NB4 (cell line): ENCODE results near the gene CCHCR1.

Experiments used
- CTCF ChIP-seq: IDR thresholded peaks from one replicate; pipeline ENCODE4 v1.5.1; 2012; ENCODE audit warnings: low read depth, low read length
- POLR2A ChIP-seq: IDR thresholded peaks from 2 replicates; pipeline ENCODE4 v1.6.1; 2011; ENCODE audit warnings: mild to moderate bottlenecking; ENCODE audit not compliant: insufficient read length; ENCODE audit errors: extremely low read depth

- TF ChIP-seq POLR2A (no peak), CTCF (no peak)
Observed at GRCh38 chr6:31135710-31136109, 21.9 kb downstream of the CCHCR1 start.
